GM12873 (cell line): Measurements from ENCODE around the gene C17orf58.
"Not testable (repeated sequence)": the region's sequence is repeated elsewhere in the genome, so short reads cannot be mapped to it uniquely, and the experiment has no call there.

Experiments used
- CTCF ChIP-seq: IDR thresholded peaks from 2 replicates; pipeline ENCODE4 v1.5.1; 2012; ENCODE audit warnings: low read depth, mild to moderate bottlenecking, moderate library complexity, low read length, control low read depth; ENCODE audit not compliant: insufficient read depth; ENCODE audit errors: missing control alignments

The C17orf58 gene

GRCh38 chr17:67996301-67997171 is at the start of gene C17orf58:
Gene C17orf58, minus strand, starts transcription at chr17:67996469. Its CDS starts 271 bp downstream, at chr17:67996198.
- TF ChIP-seq CTCF: not testable (repeated sequence)

- TF ChIP-seq CTCF: no peak
Measured at GRCh38 chr17:68036304-68037147, 40.3 kb upstream of the C17orf58 start.

- TF ChIP-seq CTCF: no peak
Measured at GRCh38 chr17:68035523-68036303, 39.4 kb upstream of the C17orf58 start, which contains the start of gene KPNA2. Gene KPNA2, plus strand, starts transcription at chr17:68035735. Its CDS starts 1,398 bp downstream, at chr17:68037133.

GRCh38 chr17:68035131-68035522 is 38.9 kb upstream of the C17orf58 start:
- TF ChIP-seq CTCF: no peak

- TF ChIP-seq CTCF: no peak
Measured at GRCh38 chr17:68034452-68034776, 38.1 kb upstream of the C17orf58 start.

GRCh38 chr17:68033636-68034451 is 37.6 kb upstream of the C17orf58 start:
- TF ChIP-seq CTCF: no peak
